Brain microvascular endothelial cell (primary cell): ENCODE results near the gene IRS1.

ENCODE experiments used
- DNase-seq: peaks from one replicate; pipeline ENCODE4 v3.0.0-alpha.2; 2020
- H3K27ac ChIP-seq: fragments of 250-450 bp; sonication (Bioruptor Pico); 2 replicates; pipeline ENCODE4 v1.5.1; 2020; ENCODE audit warnings: mild to moderate bottlenecking, moderate library complexity
- H3K27me3 ChIP-seq: fragments of 250-450 bp; sonication (Bioruptor Pico); replicated peaks from 2 replicates; pipeline ENCODE4 v1.5.1; 2020; ENCODE audit warnings: mild to moderate bottlenecking
- H3K36me3 ChIP-seq: fragments of 250-450 bp; sonication (Bioruptor Pico); replicated peaks from 2 replicates; pipeline ENCODE4 v1.5.1; 2020; ENCODE audit warnings: mild to moderate bottlenecking
- H3K4me3 ChIP-seq: 2 replicates; pipeline ENCODE4 v1.5.1; 2011; ENCODE audit warnings: low read depth, mild to moderate bottlenecking, control low read depth, low read length, moderate library complexity
- in situ Hi-C: cut with HindIII; loops from 2 replicates; pipeline ENCODE4 v1.10.0; 2017; ENCODE audit warnings: low sequenced_read_pairs, low pct_ligation_motif_present
- TF ChIP-seq, protein P1 (sequence below): IDR thresholded peaks from 2 replicates; pipeline ENCODE4 v1.5.1; 2011; ENCODE audit warnings: low read depth, mild to moderate bottlenecking, moderate library complexity, low read length, control low read depth, inconsistent platforms; ENCODE audit errors: missing control alignments

The IRS1 gene

DNA sequence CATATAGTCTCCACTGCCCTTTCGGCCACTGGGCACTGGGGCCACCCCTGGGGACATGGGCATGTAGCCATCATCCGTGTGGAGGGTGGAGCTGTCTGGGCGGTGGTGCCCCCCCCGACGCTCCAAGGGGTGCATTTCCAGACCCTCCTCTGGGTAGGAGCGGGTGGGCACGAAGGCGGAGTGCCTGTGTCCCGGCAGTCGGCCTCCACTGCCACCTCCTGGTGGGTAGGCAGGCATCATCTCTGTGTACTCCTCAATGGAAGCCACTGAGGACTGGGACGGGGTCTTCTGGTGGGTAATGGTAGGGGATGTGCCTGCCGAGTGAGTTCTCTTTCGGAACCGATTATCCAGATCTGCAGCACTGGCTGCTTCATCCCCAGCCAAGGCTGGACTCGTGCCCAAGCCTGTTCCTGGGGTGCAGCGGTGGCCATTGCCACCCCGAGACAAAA lies 2.8 kb downstream of the IRS1 start:
- Histone ChIP-seq H3K27ac (no peak overlapping the region), H3K36me3 (peaks cover 11% of the 10 kb centered on the region), H3K27me3 (no peaks in the 10 kb centered on the region), H3K4me3 (peak overlapping the region; percentile 27)
- TF ChIP-seq, protein P1, sequence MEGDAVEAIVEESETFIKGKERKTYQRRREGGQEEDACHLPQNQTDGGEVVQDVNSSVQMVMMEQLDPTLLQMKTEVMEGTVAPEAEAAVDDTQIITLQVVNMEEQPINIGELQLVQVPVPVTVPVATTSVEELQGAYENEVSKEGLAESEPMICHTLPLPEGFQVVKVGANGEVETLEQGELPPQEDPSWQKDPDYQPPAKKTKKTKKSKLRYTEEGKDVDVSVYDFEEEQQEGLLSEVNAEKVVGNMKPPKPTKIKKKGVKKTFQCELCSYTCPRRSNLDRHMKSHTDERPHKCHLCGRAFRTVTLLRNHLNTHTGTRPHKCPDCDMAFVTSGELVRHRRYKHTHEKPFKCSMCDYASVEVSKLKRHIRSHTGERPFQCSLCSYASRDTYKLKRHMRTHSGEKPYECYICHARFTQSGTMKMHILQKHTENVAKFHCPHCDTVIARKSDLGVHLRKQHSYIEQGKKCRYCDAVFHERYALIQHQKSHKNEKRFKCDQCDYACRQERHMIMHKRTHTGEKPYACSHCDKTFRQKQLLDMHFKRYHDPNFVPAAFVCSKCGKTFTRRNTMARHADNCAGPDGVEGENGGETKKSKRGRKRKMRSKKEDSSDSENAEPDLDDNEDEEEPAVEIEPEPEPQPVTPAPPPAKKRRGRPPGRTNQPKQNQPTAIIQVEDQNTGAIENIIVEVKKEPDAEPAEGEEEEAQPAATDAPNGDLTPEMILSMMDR: peak; percentile 68
- in situ Hi-C loops: no loop called here
- no peak for DNase-seq

DNA sequence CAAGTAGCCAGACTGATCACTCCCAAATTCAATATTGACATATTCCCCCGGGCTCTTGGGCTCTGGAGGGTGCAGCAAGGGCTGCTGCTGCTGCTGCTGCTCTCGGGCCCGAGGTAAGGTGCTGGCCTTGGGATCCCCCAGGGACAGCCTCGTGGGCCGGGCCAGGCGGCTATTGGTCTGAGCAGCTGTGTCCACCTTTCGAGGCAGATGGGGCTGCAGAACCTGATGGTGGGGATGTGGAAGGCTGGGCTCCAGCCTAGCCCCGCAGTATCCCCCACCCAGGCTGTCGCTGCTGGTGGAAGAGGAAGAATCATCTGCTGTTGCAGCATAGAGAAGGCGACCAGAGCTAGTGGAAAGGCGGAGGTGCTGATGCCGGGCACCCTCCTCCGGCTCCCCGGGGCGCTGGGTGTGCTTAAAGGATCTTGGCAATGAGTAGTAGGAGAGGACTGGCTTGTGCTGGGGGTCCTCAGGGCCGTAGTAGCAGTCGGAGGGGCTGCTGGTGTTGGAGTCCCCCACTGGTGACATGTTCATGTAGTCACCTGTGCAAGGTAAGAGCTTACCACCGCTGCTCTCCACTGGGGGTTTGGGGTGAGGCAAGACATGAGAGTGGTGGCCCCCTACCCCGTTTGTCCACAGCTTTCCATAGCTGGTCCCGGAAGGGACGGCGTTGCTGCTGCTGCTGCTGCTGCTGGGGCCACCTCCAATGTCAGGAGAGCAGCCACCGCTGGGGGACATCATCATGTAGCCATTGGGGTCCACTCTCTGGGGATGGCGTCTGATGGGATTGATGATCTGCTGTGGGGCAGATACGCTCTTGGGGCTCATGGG lies 3.4 kb downstream of the IRS1 start:
- Histone ChIP-seq H3K4me3 (peak overlapping the region; percentile 65), H3K27me3 (no peaks in the 10 kb centered on the region), H3K27ac (no peak overlapping the region), H3K36me3 (peaks cover 11% of the 10 kb centered on the region)
- DNase-seq: no peak
- TF ChIP-seq, protein P1: no peak
- in situ Hi-C loops: no loop called here

- Histone ChIP-seq H3K36me3 (peaks cover 11% of the 10 kb centered on the region), H3K27ac (peak overlapping the region; percentile 33), H3K27me3 (no peaks in the 10 kb centered on the region), H3K4me3 (peak overlapping the region; percentile 65)
- DNase-seq: no peak
- in situ Hi-C loops: no loop called here
- TF ChIP-seq, protein P1: peak; percentile 44
These were observed 4.2 kb downstream of the IRS1 start for GRCh38 chr2:226795281-226796011.

DNA sequence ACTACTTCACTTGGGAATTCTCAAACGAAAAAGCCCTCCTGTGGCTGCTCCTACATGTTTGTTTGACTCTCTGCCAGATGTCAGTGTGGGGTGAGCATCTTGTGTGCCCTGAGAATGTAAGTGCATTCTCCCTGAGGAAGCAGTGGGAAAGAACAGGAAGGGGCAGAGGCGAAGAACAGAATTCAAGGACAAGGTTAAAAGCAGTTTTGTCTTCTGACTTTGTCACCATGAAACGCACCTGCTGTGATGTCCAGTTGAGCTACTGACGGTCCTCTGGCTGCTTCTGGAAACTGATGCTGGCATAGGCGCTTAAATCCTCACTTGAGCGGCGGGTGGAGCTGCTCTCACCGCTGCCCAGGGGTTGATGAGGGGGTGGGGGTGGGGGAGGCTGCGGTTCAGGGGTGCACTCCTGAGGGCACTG lies 4.9 kb downstream of the IRS1 start:
- peaks cover 11% of the 10 kb centered on the region for H3K36me3 ChIP-seq
- H3K27ac ChIP-seq: peak overlapping the region; percentile 73
- in situ Hi-C loops: no loop called here
- TF ChIP-seq, protein P1: peak; percentile 25
- H3K27me3 ChIP-seq: no peaks in the 10 kb centered on the region
- DNase-seq: peak; percentile 57
- H3K4me3 ChIP-seq: peak overlapping the region; percentile 65

- H3K27ac ChIP-seq: peak overlapping the region; percentile 73
- TF ChIP-seq, protein P1: no peak
- H3K4me3 ChIP-seq: peak overlapping the region; percentile 65
- H3K27me3 ChIP-seq: no peaks in the 10 kb centered on the region
- DNase-seq: no peak
- peaks cover 11% of the 10 kb centered on the region for H3K36me3 ChIP-seq
- in situ Hi-C loops: no loop called here
These were observed 5.4 kb downstream of the IRS1 start for GRCh38 chr2:226794196-226794661.
